IMR-90 (cell line): ENCODE results near the gene ADM2. TPM values are rescaled to one million over a fixed set of nuclear protein-coding genes. Genes with fewer than 3 reads are reported as not detected.

Source experiments
- ELK1 ChIP-seq: fragments of 150-350 bp; IDR thresholded peaks from 2 replicates; pipeline ENCODE4 v1.6.1; 2016; ENCODE audit warnings: low read depth, mild to moderate bottlenecking, low read length, moderate library complexity, borderline replicate concordance
- POLR2A ChIP-seq: IDR thresholded peaks from 2 replicates; pipeline ENCODE4 v1.6.1; 2012; ENCODE audit warnings: mild to moderate bottlenecking, low read depth, low read length
- polyA plus RNA-seq, 3 experiments: library from polyadenylated mRNA; depleted of rRNA; stranded (reverse); fragments of >200 nt; gene quantifications; 2 replicates each; pipeline ENCODE4 v1.2.3, GENCODE V29; 2012; ENCODE audit warnings: low replicate concordance in 1 of 3
- total RNA-seq: library from RNA; depleted of rRNA; stranded (reverse); fragments of >200 nt; gene quantifications from 2 replicates; pipeline ENCODE4 v1.2.3, GENCODE V29; 2012

ADM2 gene
- total and polyA plus RNA-seq, 2 of the 4 experiments (the other 2 are of a cell fraction): 0.18 to 2.3 TPM

- no peak for TF ChIP-seq ELK1
- no peak for TF ChIP-seq POLR2A
These were observed 34.4 kb upstream of the ADM2 start (continued) for GRCh38 chr22:50446708-50447575.
